HG03066 (cell line): Measurements from ENCODE around the gene JMY.

Experiments
- ATAC-seq: cut with Tn5 transposase; IDR thresholded peaks from one replicate; pipeline ENCODE4 v1.9.1; 2021; ENCODE audit warnings: low read depth; ENCODE audit not compliant: unreplicated experiment

The JMY gene

GRCh38 chr5:79235634-79236361 lies at the start of gene JMY:
JMY (plus strand) TSS chr5:79236131; CDS start chr5:79236651, 520 bp downstream.
- ATAC-seq = peak; percentile 49

GRCh38 chr5:79186455-79186854 lies 49.5 kb upstream of the JMY start:
- no peak for ATAC-seq

GRCh38 chr5:79189439-79190234 lies 46.3 kb upstream of the JMY start:
- ATAC-seq = no peak

- no peak for ATAC-seq
These were observed 45.7 kb upstream of the JMY start for GRCh38 chr5:79190235-79190529.

- no peak for ATAC-seq
These were observed 44.5 kb upstream of the JMY start for GRCh38 chr5:79191457-79191856.

- no peak for ATAC-seq
These were observed 42.3 kb upstream of the JMY start for GRCh38 chr5:79193643-79194042.

- no peak for ATAC-seq
These were observed 35.3 kb upstream of the JMY start for GRCh38 chr5:79200573-79201183.

GRCh38 chr5:79201206-79201605 lies 34.7 kb upstream of the JMY start:
- ATAC-seq = no peak

GRCh38 chr5:79202076-79202475 lies 33.9 kb upstream of the JMY start:
- no peak for ATAC-seq

- no peak for ATAC-seq
These were observed 30.0 kb upstream of the JMY start for GRCh38 chr5:79205965-79206364.

- ATAC-seq = no peak
These were observed 29.4 kb upstream of the JMY start for GRCh38 chr5:79206541-79206940.

GRCh38 chr5:79209505-79209904 lies 26.4 kb upstream of the JMY start:
- ATAC-seq = no peak

GRCh38 chr5:79224286-79224984 lies 11.5 kb upstream of the JMY start:
- ATAC-seq = no peak

GRCh38 chr5:79225026-79225425 lies 10.9 kb upstream of the JMY start:
- ATAC-seq = no peak

GRCh38 chr5:79225441-79225840 lies 10.5 kb upstream of the JMY start:
- ATAC-seq = no peak

- ATAC-seq = no peak
These were observed 8.4 kb upstream of the JMY start for GRCh38 chr5:79227484-79228025.

- ATAC-seq = peak; percentile 60
These were observed 6.4 kb upstream of the JMY start for GRCh38 chr5:79229357-79230174.

GRCh38 chr5:79235261-79235633 lies 684 bp upstream of the JMY start:
- ATAC-seq = no peak

GRCh38 chr5:79236362-79236969 lies 535 bp downstream of the JMY start:
- peak; percentile 26 for ATAC-seq
